HG03442 (cell line): ENCODE data around the gene HSF5.
"Not testable (repeated sequence)": the region's sequence is repeated elsewhere in the genome, so short reads cannot be mapped to it uniquely, and the experiment has no call there.

Source experiments
- ATAC-seq: cut with Tn5 transposase; IDR thresholded peaks from one replicate; pipeline ENCODE4 v1.9.1; 2021; ENCODE audit warnings: mild to moderate bottlenecking, moderate library complexity; ENCODE audit not compliant: unreplicated experiment

The HSF5 gene

GRCh38 chr17:58415371-58416055, 72.7 kb downstream of the HSF5 start:
- no peak for ATAC-seq

GRCh38 chr17:58414596-58414997, 73.6 kb downstream of the HSF5 start:
- no peak for ATAC-seq

- ATAC-seq, result no peak
Observed at GRCh38 chr17:58413684-58414083, 74.5 kb downstream of the HSF5 start.

GRCh38 chr17:58412961-58413586, 75.1 kb downstream of the HSF5 start:
- no peak for ATAC-seq

- ATAC-seq, result no peak
Observed at GRCh38 chr17:58412064-58412703, 76.0 kb downstream of the HSF5 start.

- ATAC-seq, result no peak
Observed at GRCh38 chr17:58411408-58411894, 76.8 kb downstream of the HSF5 start.

- ATAC-seq, result no peak
Observed at GRCh38 chr17:58410714-58411407, 77.3 kb downstream of the HSF5 start.

- no peak for ATAC-seq
Observed at GRCh38 chr17:58409432-58409831, 78.8 kb downstream of the HSF5 start.

GRCh38 chr17:58403311-58403710, 84.9 kb downstream of the HSF5 start:
- no peak for ATAC-seq

- no peak for ATAC-seq
Observed at GRCh38 chr17:58402679-58403078, 85.5 kb downstream of the HSF5 start.

GRCh38 chr17:58402047-58402446, 86.2 kb downstream of the HSF5 start:
- no peak for ATAC-seq

- no peak for ATAC-seq
Observed at GRCh38 chr17:58401287-58401686, 86.9 kb downstream of the HSF5 start.

GRCh38 chr17:58400826-58401225, 87.4 kb downstream of the HSF5 start:
- no peak for ATAC-seq

- ATAC-seq, result no peak
Observed at GRCh38 chr17:58399974-58400373, 88.2 kb downstream of the HSF5 start.

GRCh38 chr17:58398574-58399266, 89.5 kb downstream of the HSF5 start:
- ATAC-seq, result no peak

GRCh38 chr17:58397421-58397820, 90.8 kb downstream of the HSF5 start:
- not testable (repeated sequence) for ATAC-seq

GRCh38 chr17:58396173-58396572, 92.0 kb downstream of the HSF5 start:
- ATAC-seq, result no peak

GRCh38 chr17:58394534-58395223, 93.5 kb downstream of the HSF5 start:
- no peak for ATAC-seq

- ATAC-seq, result no peak
Observed at GRCh38 chr17:58391302-58391984, 96.8 kb downstream of the HSF5 start.

GRCh38 chr17:58390884-58391283, 97.3 kb downstream of the HSF5 start:
- ATAC-seq, result no peak
